PFSK-1 (cell line): ENCODE measurements around the gene FAM241A.

Experiments used
- FOXP2 ChIP-seq: optimal IDR thresholded peaks from 2 replicates; pipeline ENCODE3; 2011; ENCODE audit warnings: borderline replicate concordance, control low read depth, inconsistent platforms; ENCODE audit not compliant: insufficient read depth; ENCODE audit errors: extremely low read length, extremely low read depth
- POLR2AphosphoS5 ChIP-seq: IDR thresholded peaks from 2 replicates; pipeline ENCODE4 v1.6.1; 2012; ENCODE audit warnings: low read depth, mild to moderate bottlenecking, control low read depth, low read length, moderate library complexity
- SIN3A ChIP-seq: IDR thresholded peaks from 2 replicates; pipeline ENCODE4 v1.6.1; 2012; ENCODE audit warnings: mild to moderate bottlenecking, low read length, moderate library complexity, borderline replicate concordance; ENCODE audit not compliant: insufficient read depth
- TAF1 ChIP-seq: IDR thresholded peaks from 2 replicates; pipeline ENCODE4 v1.6.1; 2012; ENCODE audit warnings: low read length, control low read depth, borderline replicate concordance; ENCODE audit not compliant: insufficient read depth
- TF ChIP-seq, protein P1 (sequence below), 2 experiments: IDR thresholded peaks; 2 replicates each; pipeline versions ENCODE4 v1.6.1 to v1.8.0; 2011 to 2012; ENCODE audit warnings: low read depth in 2 of 2, low read length in 2 of 2, control low read depth in 1 of 2, inconsistent platforms in 1 of 2, mild to moderate bottlenecking in 1 of 2, moderate library complexity in 1 of 2; ENCODE audit not compliant: insufficient read depth in 1 of 2

Gene FAM241A

DNA sequence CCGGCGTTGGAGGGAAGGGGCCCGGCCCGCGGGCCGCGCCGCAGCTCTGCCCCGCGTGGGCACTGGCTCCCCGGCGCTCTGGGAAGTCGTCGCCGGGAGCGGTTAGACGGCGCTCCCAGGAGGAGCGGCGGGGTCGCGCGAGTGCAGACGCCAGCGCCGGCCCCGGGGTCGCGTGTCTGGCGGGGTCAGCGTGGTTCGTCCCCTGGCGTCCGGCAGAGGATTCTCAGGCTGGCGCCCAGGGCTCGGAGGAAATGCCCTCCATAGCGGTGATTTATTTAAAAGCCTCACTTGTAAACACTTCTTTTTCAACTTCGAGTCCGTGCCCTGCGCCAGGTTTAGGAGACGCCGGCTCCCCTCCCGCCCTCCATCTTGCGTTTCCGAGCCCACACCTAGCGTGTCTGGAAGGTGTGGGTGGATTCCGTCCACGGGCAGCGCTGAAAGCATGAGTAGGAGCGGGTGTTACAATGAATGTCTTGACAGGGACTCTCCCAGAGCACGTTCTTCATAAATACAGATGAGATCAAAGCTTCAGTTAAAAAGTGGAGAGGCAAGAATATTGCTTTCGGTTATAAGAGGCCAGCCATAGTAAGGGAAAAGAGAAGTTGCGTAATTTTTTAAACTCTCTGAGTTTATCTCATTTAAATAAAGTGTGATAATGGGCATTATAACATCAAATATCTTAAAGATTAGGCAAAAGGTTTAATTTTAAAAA, 692 bp downstream of the FAM241A start:
- TF ChIP-seq TAF1 = no peak
- TF ChIP-seq, protein P1, sequence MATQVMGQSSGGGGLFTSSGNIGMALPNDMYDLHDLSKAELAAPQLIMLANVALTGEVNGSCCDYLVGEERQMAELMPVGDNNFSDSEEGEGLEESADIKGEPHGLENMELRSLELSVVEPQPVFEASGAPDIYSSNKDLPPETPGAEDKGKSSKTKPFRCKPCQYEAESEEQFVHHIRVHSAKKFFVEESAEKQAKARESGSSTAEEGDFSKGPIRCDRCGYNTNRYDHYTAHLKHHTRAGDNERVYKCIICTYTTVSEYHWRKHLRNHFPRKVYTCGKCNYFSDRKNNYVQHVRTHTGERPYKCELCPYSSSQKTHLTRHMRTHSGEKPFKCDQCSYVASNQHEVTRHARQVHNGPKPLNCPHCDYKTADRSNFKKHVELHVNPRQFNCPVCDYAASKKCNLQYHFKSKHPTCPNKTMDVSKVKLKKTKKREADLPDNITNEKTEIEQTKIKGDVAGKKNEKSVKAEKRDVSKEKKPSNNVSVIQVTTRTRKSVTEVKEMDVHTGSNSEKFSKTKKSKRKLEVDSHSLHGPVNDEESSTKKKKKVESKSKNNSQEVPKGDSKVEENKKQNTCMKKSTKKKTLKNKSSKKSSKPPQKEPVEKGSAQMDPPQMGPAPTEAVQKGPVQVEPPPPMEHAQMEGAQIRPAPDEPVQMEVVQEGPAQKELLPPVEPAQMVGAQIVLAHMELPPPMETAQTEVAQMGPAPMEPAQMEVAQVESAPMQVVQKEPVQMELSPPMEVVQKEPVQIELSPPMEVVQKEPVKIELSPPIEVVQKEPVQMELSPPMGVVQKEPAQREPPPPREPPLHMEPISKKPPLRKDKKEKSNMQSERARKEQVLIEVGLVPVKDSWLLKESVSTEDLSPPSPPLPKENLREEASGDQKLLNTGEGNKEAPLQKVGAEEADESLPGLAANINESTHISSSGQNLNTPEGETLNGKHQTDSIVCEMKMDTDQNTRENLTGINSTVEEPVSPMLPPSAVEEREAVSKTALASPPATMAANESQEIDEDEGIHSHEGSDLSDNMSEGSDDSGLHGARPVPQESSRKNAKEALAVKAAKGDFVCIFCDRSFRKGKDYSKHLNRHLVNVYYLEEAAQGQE (IDR thresholded peaks at IDR 0.05; ENCODE audit: insufficient read depth in 1 of 2, low read depth in 2 of 2, low read length in 2 of 2) = no peak

GRCh38 chr4:112146502-112146813, 1.2 kb downstream of the FAM241A start:
- no peak for TF ChIP-seq TAF1
- TF ChIP-seq, protein P1 (IDR thresholded peaks at IDR 0.05; ENCODE audit: insufficient read depth in 1 of 2, low read depth in 2 of 2, low read length in 2 of 2) = no peak
- TF ChIP-seq SIN3A = no peak
- no peak for TF ChIP-seq POLR2AphosphoS5
- TF ChIP-seq FOXP2 = no peak

GRCh38 chr4:112147697-112148096, 2.4 kb downstream of the FAM241A start:
- TF ChIP-seq SIN3A (no peak), FOXP2 (no peak), TAF1 (no peak), POLR2AphosphoS5 (no peak)
- TF ChIP-seq, protein P1 (IDR thresholded peaks at IDR 0.05; ENCODE audit: insufficient read depth in 1 of 2, low read depth in 2 of 2, low read length in 2 of 2) = no peak

GRCh38 chr4:112150920-112151319, 5.7 kb downstream of the FAM241A start:
- TF ChIP-seq TAF1 (no peak), FOXP2 (no peak), POLR2AphosphoS5 (no peak), SIN3A (no peak)
- TF ChIP-seq, protein P1 (IDR thresholded peaks at IDR 0.05; ENCODE audit: insufficient read depth in 1 of 2, low read depth in 2 of 2, low read length in 2 of 2) = no peak

DNA sequence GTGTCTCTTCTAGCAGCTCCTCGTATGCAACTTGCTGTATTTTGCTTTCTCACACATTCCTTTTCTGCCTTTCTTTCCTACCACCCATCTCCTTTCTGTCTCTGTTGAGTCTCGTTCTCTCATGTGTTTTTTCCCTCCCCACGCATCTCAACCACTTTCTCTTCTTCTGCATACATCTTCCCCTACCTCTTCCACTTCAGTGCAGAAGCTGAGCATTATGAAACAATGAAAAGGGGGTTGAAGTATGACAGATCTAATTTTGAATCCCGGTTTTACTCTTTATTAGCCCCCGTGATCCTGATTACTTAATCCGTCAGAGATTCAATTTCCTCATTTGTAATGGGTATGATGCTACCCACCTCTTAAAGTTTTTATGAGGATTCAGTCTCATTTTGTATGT, 7.3 kb downstream of the FAM241A start:
- TF ChIP-seq, protein P1 (IDR thresholded peaks at IDR 0.05; ENCODE audit: insufficient read depth in 1 of 2, low read depth in 2 of 2, low read length in 2 of 2) = no peak
